Measurements from ENCODE around the gene B3GNT7. TPM values are rescaled to one million over a fixed set of nuclear protein-coding genes. Genes with fewer than 3 reads are reported as not detected.
A peak's percentile ranks its signal among the peaks of the same experiment; 100 is the strongest.

Gene B3GNT7
- total RNA-seq, 1 donor from 2014 or later: not detected

DNA sequence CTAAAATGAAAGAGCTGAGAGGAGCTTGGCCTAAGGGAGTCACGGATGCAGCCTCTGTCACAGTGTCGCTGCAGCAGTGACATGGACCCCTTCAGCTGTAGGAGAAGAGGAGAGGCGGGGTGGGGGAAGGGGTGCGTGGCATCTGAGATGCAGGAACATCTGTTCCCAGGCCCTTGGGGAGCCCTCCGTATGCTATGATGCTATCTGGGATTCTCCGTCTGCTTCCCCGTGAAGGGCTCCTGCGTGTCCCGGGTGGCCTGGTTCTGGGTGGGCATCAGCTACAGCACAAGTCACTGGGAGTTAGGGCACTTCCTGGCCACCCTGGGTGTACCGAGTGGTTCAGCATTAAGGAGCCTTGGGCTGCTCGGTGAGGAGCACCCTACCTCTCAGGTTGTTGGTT lies 35.6 kb upstream of the B3GNT7 start:
- H3K27me3 Mint-ChIP-seq: peaks cover 2% of the 10 kb centered on the region
- no peaks in the 10 kb centered on the region for H3K9me3 Mint-ChIP-seq
- H3K4me3 Mint-ChIP-seq: no peak overlapping the region
- intact Hi-C loops (cut with micrococcal nuclease): no loop called here
- H3K27ac Mint-ChIP-seq: no peak overlapping the region
- H3K4me1 Mint-ChIP-seq: peaks cover 9% of the 10 kb centered on the region
- H3K36me3 Mint-ChIP-seq (ENCODE audit: low read depth): no peaks in the 10 kb centered on the region
- DNase-seq: no peak

GRCh38 chr2:231360401-231360800 lies 35.1 kb upstream of the B3GNT7 start:
- H3K36me3 Mint-ChIP-seq (ENCODE audit: low read depth): no peaks in the 10 kb centered on the region
- no peak for DNase-seq
- H3K9me3 Mint-ChIP-seq: no peaks in the 10 kb centered on the region
- peaks cover 2% of the 10 kb centered on the region for H3K27me3 Mint-ChIP-seq
- peaks cover 9% of the 10 kb centered on the region for H3K4me1 Mint-ChIP-seq
- H3K27ac Mint-ChIP-seq: no peak overlapping the region
- no peak overlapping the region for H3K4me3 Mint-ChIP-seq
- intact Hi-C loops (cut with micrococcal nuclease): no loop called here

- no peak overlapping the region for H3K27ac Mint-ChIP-seq
- intact Hi-C loops (cut with micrococcal nuclease): no loop called here
- H3K4me3 Mint-ChIP-seq: no peak overlapping the region
Measured at GRCh38 chr2:231360881-231361371, 34.6 kb upstream of the B3GNT7 start.

DNA sequence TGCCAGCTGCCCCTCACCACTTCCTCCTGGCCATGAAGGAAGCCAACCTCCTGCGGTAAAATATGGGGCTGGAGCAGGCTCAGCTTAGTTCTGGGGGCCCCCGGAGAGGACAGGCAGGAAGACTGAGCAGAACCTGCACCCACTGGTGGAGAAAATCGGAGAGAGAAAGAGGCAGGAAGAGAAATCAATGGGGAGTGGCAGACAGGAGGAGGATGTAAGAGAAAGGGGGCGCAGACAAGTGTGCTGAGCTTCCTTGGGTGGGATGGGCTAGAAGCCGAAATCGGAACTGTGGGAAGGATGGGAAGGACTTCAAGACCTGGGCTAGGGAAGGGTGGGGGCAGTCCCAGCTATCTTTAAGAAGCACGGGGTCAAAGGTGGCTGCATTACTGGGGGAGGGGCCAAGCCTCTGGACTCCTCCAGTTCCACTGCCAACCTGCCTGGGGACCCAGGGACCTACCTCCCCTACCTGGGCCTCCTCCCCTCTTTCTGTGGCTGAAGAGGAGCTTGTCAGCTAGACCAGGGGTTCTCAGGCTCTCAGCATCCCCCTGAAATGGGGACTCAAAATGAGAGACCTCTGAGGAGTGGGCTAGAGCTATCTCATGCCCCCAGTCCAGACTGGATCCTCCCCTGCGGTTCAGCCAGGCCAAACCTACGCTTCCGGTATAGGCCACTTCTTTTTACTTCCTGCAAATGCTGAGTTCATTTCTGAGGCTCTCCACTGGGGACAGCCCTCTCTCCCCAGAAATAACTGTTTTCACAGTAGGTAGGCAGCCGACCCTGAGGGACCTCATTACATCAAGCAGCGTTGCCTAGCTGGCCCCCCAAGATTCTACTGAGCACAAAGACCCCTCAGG lies 33.6 kb upstream of the B3GNT7 start:
- H3K9me3 Mint-ChIP-seq: no peaks in the 10 kb centered on the region
- intact Hi-C loops (cut with micrococcal nuclease): no loop called here
- peak overlapping the region; percentile 18 for H3K27ac Mint-ChIP-seq
- no peak overlapping the region for H3K4me3 Mint-ChIP-seq
- H3K27me3 Mint-ChIP-seq: peaks cover 2% of the 10 kb centered on the region
- DNase-seq: peak; percentile 68
- H3K36me3 Mint-ChIP-seq (ENCODE audit: low read depth): no peaks in the 10 kb centered on the region
- peaks cover 9% of the 10 kb centered on the region for H3K4me1 Mint-ChIP-seq

More at GRCh38 chr2:231360881-231361371, 34.6 kb upstream of the B3GNT7 start:
- Mint-ChIP-seq H3K9me3 (no peaks in the 10 kb centered on the region), H3K36me3 (ENCODE audit: low read depth) (no peaks in the 10 kb centered on the region), H3K4me1 (peaks cover 9% of the 10 kb centered on the region), H3K27me3 (peaks cover 2% of the 10 kb centered on the region)
- no peak for DNase-seq

- DNase-seq: no peak
- Mint-ChIP-seq H3K27me3 (peaks cover 2% of the 10 kb centered on the region), H3K9me3 (no peaks in the 10 kb centered on the region), H3K36me3 (ENCODE audit: low read depth) (no peaks in the 10 kb centered on the region), H3K4me1 (peaks cover 9% of the 10 kb centered on the region), H3K27ac (peak overlapping the region; percentile 12), H3K4me3 (no peak overlapping the region)
- intact Hi-C loops (cut with micrococcal nuclease): no loop called here
Measured at GRCh38 chr2:231362555-231363184, 32.8 kb upstream of the B3GNT7 start.

DNA sequence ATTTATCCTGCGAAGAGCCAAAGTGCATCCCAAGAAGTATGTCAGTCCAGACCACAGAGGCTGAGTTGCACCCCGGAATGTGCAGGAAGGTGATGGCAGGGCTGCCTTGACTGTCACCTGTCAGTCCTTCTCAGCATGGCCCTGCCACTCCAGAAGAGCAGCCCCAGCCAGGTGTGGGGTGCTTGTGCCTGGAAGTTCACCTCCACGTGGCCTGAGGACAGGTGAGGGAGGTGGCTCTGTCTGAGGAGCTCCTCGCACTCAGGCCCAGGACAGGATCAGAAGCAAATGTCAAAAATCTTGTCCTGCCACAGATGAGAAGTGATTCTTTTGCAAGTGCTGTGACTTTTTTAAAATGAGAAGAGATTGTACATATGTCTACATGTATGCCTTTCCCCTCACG lies 31.4 kb upstream of the B3GNT7 start:
- no peak for DNase-seq
- intact Hi-C loops (cut with micrococcal nuclease): no loop called here
- H3K4me3 Mint-ChIP-seq: no peak overlapping the region
- peaks cover 9% of the 10 kb centered on the region for H3K4me1 Mint-ChIP-seq
- peaks cover 2% of the 10 kb centered on the region for H3K27me3 Mint-ChIP-seq
- H3K9me3 Mint-ChIP-seq: no peaks in the 10 kb centered on the region
- H3K27ac Mint-ChIP-seq: no peak overlapping the region
- no peaks in the 10 kb centered on the region for H3K36me3 Mint-ChIP-seq (ENCODE audit: low read depth)

GRCh38 chr2:231364961-231365810 lies 30.3 kb upstream of the B3GNT7 start:
- intact Hi-C loops (cut with micrococcal nuclease): no loop called here
- Mint-ChIP-seq H3K4me3 (no peak overlapping the region), H3K9me3 (no peaks in the 10 kb centered on the region), H3K4me1 (peaks cover 9% of the 10 kb centered on the region), H3K27ac (no peak overlapping the region), H3K27me3 (peaks cover 2% of the 10 kb centered on the region), H3K36me3 (ENCODE audit: low read depth) (no peaks in the 10 kb centered on the region)
- DNase-seq: no peak

DNA sequence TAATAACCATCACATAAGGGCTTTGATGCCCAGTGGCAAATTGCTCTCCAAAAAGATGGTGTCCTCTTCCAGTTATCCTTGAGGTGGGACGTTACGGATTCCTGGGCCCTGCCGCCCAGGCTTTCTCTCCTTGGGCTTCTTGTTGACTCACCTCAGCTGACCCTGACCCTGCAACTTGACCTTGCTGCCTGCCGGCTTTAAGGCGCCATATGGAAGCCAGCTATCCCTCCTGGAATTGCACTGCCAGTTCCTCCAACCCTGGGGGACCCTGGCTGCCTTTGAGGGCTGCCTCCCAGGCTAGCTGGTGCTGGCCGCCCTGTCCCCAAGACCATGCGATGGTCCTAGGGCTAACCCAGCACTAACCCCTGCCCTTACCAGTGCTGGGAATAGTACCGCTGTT lies 28.3 kb upstream of the B3GNT7 start:
- intact Hi-C loops (cut with micrococcal nuclease): no loop called here
- Mint-ChIP-seq H3K4me3 (no peak overlapping the region), H3K27me3 (peaks cover 2% of the 10 kb centered on the region), H3K36me3 (ENCODE audit: low read depth) (no peaks in the 10 kb centered on the region), H3K4me1 (peaks cover 5% of the 10 kb centered on the region), H3K9me3 (no peaks in the 10 kb centered on the region), H3K27ac (no peak overlapping the region)
- no peak for DNase-seq

GRCh38 chr2:231369580-231370428 lies 25.7 kb upstream of the B3GNT7 start:
- no peaks in the 10 kb centered on the region for H3K9me3 Mint-ChIP-seq
- DNase-seq: no peak
- no peaks in the 10 kb centered on the region for H3K27me3 Mint-ChIP-seq
- no peak overlapping the region for H3K4me3 Mint-ChIP-seq
- H3K4me1 Mint-ChIP-seq: no peaks in the 10 kb centered on the region
- intact Hi-C loops (cut with micrococcal nuclease): no loop called here
- no peaks in the 10 kb centered on the region for H3K36me3 Mint-ChIP-seq (ENCODE audit: low read depth)
- H3K27ac Mint-ChIP-seq: no peak overlapping the region

GRCh38 chr2:231370429-231370748 lies 25.1 kb upstream of the B3GNT7 start:
- H3K4me3 Mint-ChIP-seq: no peak overlapping the region
- H3K4me1 Mint-ChIP-seq: no peaks in the 10 kb centered on the region
- no peaks in the 10 kb centered on the region for H3K9me3 Mint-ChIP-seq
- peaks cover under 1% of the 10 kb centered on the region for H3K27me3 Mint-ChIP-seq
- no peaks in the 10 kb centered on the region for H3K36me3 Mint-ChIP-seq (ENCODE audit: low read depth)
- no peak for DNase-seq
- H3K27ac Mint-ChIP-seq: no peak overlapping the region
- intact Hi-C loops (cut with micrococcal nuclease): no loop called here

- Mint-ChIP-seq H3K4me1 (no peaks in the 10 kb centered on the region), H3K36me3 (ENCODE audit: low read depth) (no peaks in the 10 kb centered on the region), H3K27me3 (peaks cover 3% of the 10 kb centered on the region), H3K27ac (no peak overlapping the region), H3K9me3 (no peaks in the 10 kb centered on the region), H3K4me3 (no peak overlapping the region)
- no peak for DNase-seq
- intact Hi-C loops (cut with micrococcal nuclease): no loop called here
Measured at GRCh38 chr2:231370749-231371429, 24.6 kb upstream of the B3GNT7 start.

GRCh38 chr2:231371430-231372054 lies 24.0 kb upstream of the B3GNT7 start:
- Mint-ChIP-seq H3K27ac (no peak overlapping the region), H3K27me3 (peaks cover 3% of the 10 kb centered on the region), H3K36me3 (ENCODE audit: low read depth) (no peaks in the 10 kb centered on the region), H3K4me3 (no peak overlapping the region), H3K9me3 (no peaks in the 10 kb centered on the region), H3K4me1 (no peaks in the 10 kb centered on the region)
- intact Hi-C loops (cut with micrococcal nuclease): no loop called here
- DNase-seq: no peak
